Tibial nerve (tissue), 4 donors: ENCODE results near the gene LRRC56. TPM values are rescaled to one million over a fixed set of nuclear protein-coding genes. Genes with fewer than 3 reads are reported as not detected.
"Not testable (repeated sequence)": the region's sequence is repeated elsewhere in the genome, so short reads cannot be mapped to it uniquely, and the experiment has no call there.

Experiments
- DNase-seq, 2 donors: peaks; one replicate each; pipeline ENCODE4 v3.0.0-alpha.2; 2019; ENCODE audit warnings: low spot score in 2 of 2
- H3K27ac ChIP-seq, 4 donors: fragments of 200-600 bp; sonication (generic) in 3 of 4; one replicate each; pipeline ENCODE4 v1.5.1; 2017 to 2019; ENCODE audit warnings: mild to moderate bottlenecking in 1 of 4
- H3K27me3 ChIP-seq, 2 donors: fragments of 200-600 bp; sonication (generic) in 1 of 2; one replicate each; pipeline versions ENCODE4 v1.5.1 to v1.6.0; 2017 to 2019
- H3K36me3 ChIP-seq, 3 donors: fragments of 200-600 bp; sonication (generic); one replicate each; pipeline ENCODE4 v1.5.1; 2018 to 2019
- H3K4me1 ChIP-seq, 4 donors: fragments of 200-600 bp; sonication (generic) in 3 of 4; one replicate each; pipeline ENCODE4 v1.5.1; 2017 to 2019
- H3K4me3 ChIP-seq, 4 donors: fragments of 200-600 bp; sonication (generic) in 3 of 4; one replicate each; pipeline ENCODE4 v1.5.1; 2017 to 2019; ENCODE audit warnings: mild to moderate bottlenecking in 1 of 4, moderate library complexity in 1 of 4
- H3K9me3 ChIP-seq, 4 donors: fragments of 200-600 bp; sonication (generic) in 3 of 4; one replicate each; pipeline ENCODE4 v1.5.1; 2017 to 2019
- EP300 ChIP-seq, 2 donors: sonication (generic); formaldehyde crosslinking; IDR thresholded peaks; one replicate each; pipeline ENCODE4 v1.6.1; 2017; ENCODE audit warnings: antibody characterized with exemption in 2 of 2, mild to moderate bottlenecking in 1 of 2
- POLR2A ChIP-seq, 2 donors: fragments of 450-650 bp; IDR thresholded peaks; one replicate each; pipeline ENCODE4 v1.6.1; 2017; ENCODE audit warnings: antibody characterized with exemption in 2 of 2, mild to moderate bottlenecking in 2 of 2, moderate library complexity in 2 of 2
- WGBS, 2 donors: methylation state at CpG; one replicate each; pipeline ENCODE4 v1.1.5; 2018; 5-methylcytosine and 5-hydroxymethylcytosine counted together
- total RNA-seq, 4 donors: library from RNA; depleted of rRNA; stranded (reverse); fragments of >200 nt; gene quantifications; one replicate each; pipeline ENCODE4 v1.1.0, GENCODE V29; 2016
- TF ChIP-seq, protein P1 (sequence below), 5 experiments: fragments of 200-600 bp in 3 of 5; fragments of 450-650 bp in 2 of 5; sonication (generic) in 3 of 5; IDR thresholded peaks; one replicate each; pipeline ENCODE4 v1.5.1; 2016 to 2019; ENCODE audit warnings: antibody characterized with exemption in 5 of 5, mild to moderate bottlenecking in 3 of 5, moderate library complexity in 2 of 5

Gene LRRC56
- total RNA-seq, 4 donors from 2014 or later, result 0.22 to 1.4 (median 0.60) TPM; not detected in 1

DNA sequence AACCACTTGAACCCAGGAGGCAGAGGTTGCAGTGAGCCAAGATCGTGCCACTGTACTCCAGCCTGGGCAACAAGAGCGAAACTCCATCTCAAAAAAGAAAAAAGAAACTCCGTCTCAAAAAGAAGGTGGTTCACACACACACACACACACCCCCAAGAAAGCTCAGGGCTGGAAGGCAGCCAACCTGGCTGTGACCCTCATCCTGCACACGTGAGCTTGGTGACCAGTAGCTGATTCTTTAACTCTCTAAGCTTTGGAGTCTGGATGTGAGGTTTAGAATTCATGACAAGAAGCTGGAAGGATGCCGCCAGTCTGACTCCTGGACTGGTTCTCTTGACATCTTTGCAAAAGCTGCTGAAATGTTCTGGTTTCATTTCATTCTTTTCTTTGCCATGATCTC, 28.4 kb upstream of the LRRC56 start:
- H3K27ac ChIP-seq, result peak overlapping the region in 1 of 4 donors; percentile 22
- no peaks in the 10 kb centered on the region for H3K9me3 ChIP-seq
- no peak overlapping the region for H3K4me3 ChIP-seq
- H3K27me3 ChIP-seq, result no peaks in the 10 kb centered on the region
- TF ChIP-seq EP300 (IDR thresholded peaks at IDR 0.05) (no peak), POLR2A (IDR thresholded peaks at IDR 0.05) (no peak)
- TF ChIP-seq, protein P1, sequence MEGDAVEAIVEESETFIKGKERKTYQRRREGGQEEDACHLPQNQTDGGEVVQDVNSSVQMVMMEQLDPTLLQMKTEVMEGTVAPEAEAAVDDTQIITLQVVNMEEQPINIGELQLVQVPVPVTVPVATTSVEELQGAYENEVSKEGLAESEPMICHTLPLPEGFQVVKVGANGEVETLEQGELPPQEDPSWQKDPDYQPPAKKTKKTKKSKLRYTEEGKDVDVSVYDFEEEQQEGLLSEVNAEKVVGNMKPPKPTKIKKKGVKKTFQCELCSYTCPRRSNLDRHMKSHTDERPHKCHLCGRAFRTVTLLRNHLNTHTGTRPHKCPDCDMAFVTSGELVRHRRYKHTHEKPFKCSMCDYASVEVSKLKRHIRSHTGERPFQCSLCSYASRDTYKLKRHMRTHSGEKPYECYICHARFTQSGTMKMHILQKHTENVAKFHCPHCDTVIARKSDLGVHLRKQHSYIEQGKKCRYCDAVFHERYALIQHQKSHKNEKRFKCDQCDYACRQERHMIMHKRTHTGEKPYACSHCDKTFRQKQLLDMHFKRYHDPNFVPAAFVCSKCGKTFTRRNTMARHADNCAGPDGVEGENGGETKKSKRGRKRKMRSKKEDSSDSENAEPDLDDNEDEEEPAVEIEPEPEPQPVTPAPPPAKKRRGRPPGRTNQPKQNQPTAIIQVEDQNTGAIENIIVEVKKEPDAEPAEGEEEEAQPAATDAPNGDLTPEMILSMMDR (IDR thresholded peaks at IDR 0.05), result no peak
- no peak for DNase-seq
- peaks cover 0 to 34% (median 26%) of the 10 kb centered on the region in 4 donors for H3K4me1 ChIP-seq
- WGBS, 2 donors, result 79% methylated on average over 5 of the region's 5 CpGs
- H3K36me3 ChIP-seq, result peaks cover 0 to 50% (median 0%) of the 10 kb centered on the region in 3 donors

- Histone ChIP-seq H3K4me3 (no peak overlapping the region), H3K27ac (no peak overlapping the region), H3K9me3 (peaks cover 0 to 18% (median 0%) of the 10 kb centered on the region in 4 donors), H3K4me1 (peaks cover 0 to 7% (median under 1%) of the 10 kb centered on the region in 4 donors), H3K27me3 (no peaks in the 10 kb centered on the region), H3K36me3 (peaks cover 0 to 75% (median 0%) of the 10 kb centered on the region in 3 donors)
- no peak for TF ChIP-seq EP300 (IDR thresholded peaks at IDR 0.05)
- no peak for TF ChIP-seq POLR2A (IDR thresholded peaks at IDR 0.05)
- TF ChIP-seq, protein P1 (IDR thresholded peaks at IDR 0.05), result no peak
- DNase-seq, result no peak
- WGBS, 2 donors, result 90% methylated on average over 29 of the region's 29 CpGs
These were observed 24.3 kb upstream of the LRRC56 start for GRCh38 chr11:512761-513595.

DNA sequence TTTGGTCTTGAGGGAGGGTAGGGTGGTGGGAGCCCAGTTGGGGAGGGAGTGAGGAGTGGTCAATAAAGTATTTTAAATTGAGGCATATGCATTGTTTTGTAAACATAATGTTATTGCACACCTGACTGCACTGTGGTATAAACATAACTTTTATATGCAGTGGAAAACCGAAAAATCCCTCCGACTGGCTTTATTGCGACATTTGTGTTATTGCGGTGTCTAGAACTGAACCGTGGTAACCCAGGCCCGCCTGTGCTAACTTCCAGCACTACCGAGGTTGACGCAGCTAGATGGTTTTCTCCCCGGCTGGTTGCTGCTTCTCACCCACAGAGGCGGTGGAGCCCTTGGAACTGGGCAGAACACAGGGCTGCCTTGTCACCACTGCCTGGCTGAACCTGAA, 22.7 kb upstream of the LRRC56 start:
- Histone ChIP-seq H3K27me3 (no peaks in the 10 kb centered on the region), H3K27ac (no peak overlapping the region), H3K36me3 (peaks cover 0 to 69% (median 0%) of the 10 kb centered on the region in 3 donors), H3K4me3 (no peak overlapping the region), H3K9me3 (peaks cover 0 to 18% (median 0%) of the 10 kb centered on the region in 4 donors), H3K4me1 (peaks cover 0 to 7% (median 0%) of the 10 kb centered on the region in 4 donors)
- no peak for DNase-seq
- TF ChIP-seq POLR2A (IDR thresholded peaks at IDR 0.05), result no peak
- TF ChIP-seq, protein P1 (IDR thresholded peaks at IDR 0.05), result no peak
- no peak for TF ChIP-seq EP300 (IDR thresholded peaks at IDR 0.05)
- WGBS, 2 donors, result 89 to 92% methylated on average over 10 of the region's 10 CpGs

DNA sequence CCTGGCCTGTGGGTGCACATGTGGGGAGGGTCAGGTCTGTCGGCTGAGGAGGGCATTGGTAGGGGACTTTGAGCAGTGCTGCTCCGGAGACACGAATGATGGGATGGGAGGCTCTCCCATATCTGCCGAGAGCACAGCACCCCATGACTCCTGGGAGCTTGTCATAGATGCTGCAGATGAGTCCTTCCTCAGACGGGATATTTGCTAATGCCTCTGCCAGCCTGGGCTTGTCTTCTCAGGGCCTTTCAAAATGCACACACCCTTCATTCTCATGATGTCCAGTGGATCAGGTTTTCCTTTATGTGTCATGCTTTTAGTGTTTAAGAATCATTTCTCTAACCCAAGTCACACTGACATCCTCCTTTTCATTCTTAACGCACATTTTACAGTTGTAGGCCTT, 22.2 kb upstream of the LRRC56 start:
- no peak for DNase-seq
- Histone ChIP-seq H3K9me3 (peaks cover 0 to 18% (median 0%) of the 10 kb centered on the region in 4 donors), H3K27me3 (no peaks in the 10 kb centered on the region), H3K4me3 (no peak overlapping the region), H3K4me1 (peaks cover 0 to 7% (median 0%) of the 10 kb centered on the region in 4 donors), H3K36me3 (peaks cover 0 to 64% (median 0%) of the 10 kb centered on the region in 3 donors), H3K27ac (no peak overlapping the region)
- TF ChIP-seq, protein P1 (IDR thresholded peaks at IDR 0.05), result no peak
- TF ChIP-seq EP300 (IDR thresholded peaks at IDR 0.05) (no peak), POLR2A (IDR thresholded peaks at IDR 0.05) (no peak)
- 91% methylated on average over 6 of the region's 6 CpGs for WGBS, 2 donors

DNA sequence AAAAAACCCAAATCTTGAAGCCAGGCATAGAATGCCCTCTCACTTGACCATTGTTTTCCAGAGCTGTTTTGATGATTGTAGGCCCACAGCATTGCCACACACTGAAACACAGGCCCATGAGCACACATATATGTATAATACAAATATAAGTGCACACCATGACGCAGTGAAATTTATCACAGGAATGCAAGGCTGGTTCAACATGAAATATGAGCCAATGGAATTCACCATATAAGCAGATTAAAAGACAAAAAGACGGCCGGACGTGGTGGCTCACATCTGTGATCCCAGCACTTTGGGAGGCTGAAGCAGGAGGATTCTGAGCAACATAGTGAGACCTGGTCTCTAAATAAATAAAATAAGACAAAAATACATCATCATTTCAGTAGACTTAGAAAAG, 20.9 kb upstream of the LRRC56 start:
- Histone ChIP-seq H3K4me1 (peaks cover 0 to 7% (median 0%) of the 10 kb centered on the region in 4 donors), H3K36me3 (peaks cover 0 to 51% (median 0%) of the 10 kb centered on the region in 3 donors), H3K27me3 (no peaks in the 10 kb centered on the region), H3K9me3 (peaks cover 0 to 18% (median 0%) of the 10 kb centered on the region in 4 donors), H3K4me3 (no peak overlapping the region), H3K27ac (no peak overlapping the region)
- no peak for DNase-seq
- WGBS, 2 donors, result 93% methylated on average over 4 of the region's 4 CpGs
- TF ChIP-seq POLR2A (IDR thresholded peaks at IDR 0.05) (no peak), EP300 (IDR thresholded peaks at IDR 0.05) (no peak)
- TF ChIP-seq, protein P1 (IDR thresholded peaks at IDR 0.05), result no peak

GRCh38 chr11:516918-517685, 20.2 kb upstream of the LRRC56 start:
- Histone ChIP-seq H3K27ac (peak overlapping the region in 1 of 4 donors; percentile 82), H3K9me3 (peaks cover 0 to 18% (median 0%) of the 10 kb centered on the region in 4 donors), H3K36me3 (peaks cover 0 to 44% (median 0%) of the 10 kb centered on the region in 3 donors)
- H3K4me1 ChIP-seq, H3K4me3 ChIP-seq, H3K27me3 ChIP-seq, DNase-seq: not testable (repeated sequence)
- 92 to 94% methylated on average over 40 to 43 of the region's 43 CpGs for WGBS, 2 donors
